T47D (cell line): ENCODE data around the gene EXOC3.
"Not testable (repeated sequence)": the region's sequence is repeated elsewhere in the genome, so short reads cannot be mapped to it uniquely, and the experiment has no call there.

Experiments
- DNase-seq, 2 experiments: peaks; one replicate each; pipeline versions ENCODE4 v3.0.0 to v3.0.0-alpha.2; 2011 to 2012; ENCODE audit warnings: low read depth in 1 of 2, low spot score in 1 of 2
- JUND ChIP-seq: IDR thresholded peaks from 2 replicates; pipeline ENCODE4 v1.6.1; 2012; ENCODE audit warnings: low read depth
- in situ Hi-C: cut with HindIII; loops from 2 replicates; pipeline ENCODE4 v1.10.0; 2016; ENCODE audit warnings: low sequenced_read_pairs, low pct_unique_long_range_greater_than_20kb

Gene EXOC3

DNA sequence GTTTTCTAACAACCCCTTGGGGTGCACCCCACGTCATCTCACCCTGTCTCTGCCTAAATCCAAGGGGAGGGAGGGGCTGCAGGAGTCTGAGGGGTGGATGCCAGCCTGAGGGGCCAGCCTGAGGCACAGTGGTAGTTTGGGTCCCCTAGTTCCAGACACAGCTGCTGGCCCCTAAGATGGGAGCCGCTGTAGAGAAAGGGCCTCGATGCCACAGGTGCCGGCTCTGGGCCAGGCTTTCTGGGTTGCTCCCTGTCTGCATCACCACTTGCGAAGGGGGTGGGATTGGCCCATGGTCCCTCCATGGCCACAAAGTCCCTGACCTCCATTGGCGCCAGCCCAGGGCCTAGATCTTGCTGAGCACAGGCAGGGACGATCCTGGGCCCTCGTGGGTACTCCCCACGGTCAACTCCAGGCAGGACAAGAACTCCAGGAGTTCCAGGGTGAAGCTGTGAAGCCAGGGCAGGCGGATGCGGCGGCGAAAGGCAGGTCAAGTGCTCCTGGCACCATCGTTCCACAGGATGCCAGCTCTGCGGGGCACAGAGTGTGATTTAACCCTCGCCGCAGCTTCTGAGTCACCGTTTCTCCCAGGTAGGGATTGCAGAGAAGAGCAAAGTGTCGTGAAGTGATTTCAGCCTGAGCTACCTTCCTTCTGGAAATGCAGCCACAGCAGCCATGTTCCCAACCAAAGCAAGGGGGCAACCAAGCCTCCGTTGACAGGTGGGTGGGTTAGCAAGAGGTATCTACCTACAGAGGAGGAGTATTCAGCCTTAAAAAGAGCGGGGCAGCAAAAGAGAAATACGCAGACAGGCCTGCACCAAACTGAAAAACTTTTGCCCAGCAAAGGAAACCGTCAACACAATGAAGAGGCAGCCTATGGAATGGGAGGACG lies 41.6 kb upstream of the EXOC3 start:
- in situ Hi-C loops = no loop called here
- TF ChIP-seq JUND = no peak
- DNase-seq = no peak

DNA sequence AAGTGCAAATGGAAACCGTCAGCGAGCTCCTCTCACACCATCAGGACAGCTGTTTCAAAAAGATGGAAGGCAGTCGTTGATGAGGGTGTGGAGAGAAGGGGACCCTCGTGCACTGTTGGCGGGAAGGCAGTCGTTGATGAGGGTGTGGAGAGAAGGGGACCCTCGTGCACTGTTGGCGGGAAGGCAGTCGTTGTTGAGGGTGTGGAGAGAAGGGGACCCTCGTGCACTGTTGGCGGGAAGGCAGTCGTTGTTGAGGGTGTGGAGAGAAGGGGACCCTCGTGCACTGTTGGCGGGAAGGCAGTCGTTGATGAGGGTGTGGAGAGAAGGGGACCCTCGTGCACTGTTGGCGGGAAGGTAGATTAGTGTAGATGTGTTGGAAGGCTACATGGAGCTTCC lies 40.8 kb upstream of the EXOC3 start:
- in situ Hi-C loops, DNase-seq: not testable (repeated sequence)

DNA sequence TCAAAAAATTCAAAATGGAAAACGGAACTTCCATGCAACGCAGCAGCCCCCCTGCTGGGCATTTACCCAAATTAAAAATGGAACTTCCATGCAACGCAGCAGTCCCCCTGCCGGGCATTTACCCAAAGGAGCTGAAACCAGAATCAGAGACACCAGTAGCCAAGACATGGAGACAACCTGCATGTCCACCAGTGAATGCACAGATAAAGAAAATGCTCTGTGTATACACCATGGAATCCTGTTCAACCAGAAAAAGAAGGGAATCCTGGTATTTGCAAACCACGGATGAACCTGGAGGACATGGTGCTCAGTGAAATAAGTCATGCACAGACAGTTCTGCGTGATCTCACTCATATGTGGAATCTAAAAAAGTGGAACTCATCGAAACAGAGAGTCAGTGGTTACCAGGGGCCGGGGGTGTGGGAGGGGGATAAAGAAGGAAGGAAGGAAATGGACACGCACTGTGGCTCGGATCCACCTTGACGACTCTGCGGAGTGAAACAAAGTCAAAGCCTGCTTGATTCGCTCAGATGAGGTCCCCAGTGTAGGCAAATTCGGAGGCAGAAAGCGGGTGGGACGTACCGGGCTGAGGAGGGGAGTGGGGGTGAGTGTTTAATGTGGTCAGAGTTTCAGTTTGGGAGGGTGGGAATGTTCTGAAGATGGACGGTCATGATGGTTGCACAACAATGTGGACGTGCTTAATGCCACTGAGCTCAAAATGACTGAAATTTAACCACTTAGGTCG lies 40.2 kb upstream of the EXOC3 start:
- no peak for TF ChIP-seq JUND
- peak in 1 of 2 experiments; percentile 74 for DNase-seq
- in situ Hi-C loops = no loop called here

DNA sequence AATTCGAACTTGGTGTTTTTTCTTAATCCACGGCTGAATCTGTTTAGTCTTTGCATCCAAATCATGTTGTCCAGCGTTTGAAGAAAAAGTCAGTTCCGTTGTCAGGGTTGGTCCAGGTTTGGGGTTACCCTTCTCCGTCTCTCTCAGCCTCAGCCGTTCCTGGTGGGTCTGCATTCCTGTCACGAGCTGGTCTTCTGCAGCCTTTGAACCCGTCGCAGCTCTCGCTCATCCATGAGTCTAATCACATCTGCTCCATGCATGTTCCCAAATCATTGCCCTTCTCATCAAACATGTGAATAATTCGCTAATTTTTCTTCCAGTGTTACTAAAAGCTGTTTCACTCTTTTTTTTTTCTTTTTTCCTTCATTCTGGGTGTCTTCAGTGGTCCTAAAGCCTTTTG lies 39.0 kb upstream of the EXOC3 start:
- no peak for TF ChIP-seq JUND
- DNase-seq = no peak
- in situ Hi-C loops = no loop called here

DNA sequence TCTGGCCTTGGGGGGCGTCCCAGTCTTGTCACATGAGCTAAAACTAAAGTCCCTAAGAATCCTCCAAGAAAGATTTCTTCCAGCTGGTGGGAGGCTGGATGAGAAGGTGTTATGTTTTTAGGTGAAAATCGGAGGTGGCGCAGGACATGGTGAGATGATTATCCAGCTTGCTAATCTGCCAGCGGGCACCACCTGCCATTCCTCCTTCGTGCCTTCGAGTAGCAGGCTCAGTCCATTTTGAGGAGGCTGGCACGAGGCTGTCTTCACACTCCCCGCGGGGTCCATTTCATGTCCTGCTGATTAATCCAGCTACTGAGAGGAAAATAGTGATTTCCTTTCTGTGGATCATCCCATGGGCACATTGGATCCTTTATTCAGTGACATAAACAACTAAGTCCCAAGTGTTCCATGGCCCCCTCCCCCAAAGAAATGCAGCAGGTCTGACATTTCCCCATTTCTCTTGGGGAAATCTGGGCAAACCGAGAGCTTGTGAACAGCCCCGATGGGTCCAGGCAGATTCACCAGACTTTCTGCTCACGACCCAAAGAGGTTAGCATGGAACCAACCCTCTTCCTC lies 38.2 kb upstream of the EXOC3 start:
- no peak for DNase-seq
- in situ Hi-C loops = no loop called here
- TF ChIP-seq JUND = no peak

DNA sequence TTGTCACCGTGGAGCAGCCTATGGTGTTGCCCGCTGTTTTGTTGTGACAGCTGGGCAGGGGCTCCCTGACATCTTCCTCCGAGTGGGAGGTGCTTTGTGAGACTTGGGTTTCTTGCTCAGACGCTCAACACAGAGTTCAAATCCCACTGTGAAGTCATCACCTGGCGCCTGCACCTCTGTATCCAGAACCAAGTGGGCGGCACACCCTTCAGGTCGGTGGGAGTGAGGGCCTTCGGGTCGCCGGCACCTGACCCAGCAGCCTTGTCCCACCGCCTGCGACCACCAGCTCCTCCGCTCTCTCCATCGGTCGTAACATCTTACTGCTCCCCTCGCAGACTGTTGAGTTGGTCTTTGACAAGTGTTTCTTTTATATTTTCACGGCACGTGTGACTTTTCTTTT lies 37.6 kb upstream of the EXOC3 start:
- no peak for DNase-seq
- TF ChIP-seq JUND = no peak
- in situ Hi-C loops = no loop called here

DNA sequence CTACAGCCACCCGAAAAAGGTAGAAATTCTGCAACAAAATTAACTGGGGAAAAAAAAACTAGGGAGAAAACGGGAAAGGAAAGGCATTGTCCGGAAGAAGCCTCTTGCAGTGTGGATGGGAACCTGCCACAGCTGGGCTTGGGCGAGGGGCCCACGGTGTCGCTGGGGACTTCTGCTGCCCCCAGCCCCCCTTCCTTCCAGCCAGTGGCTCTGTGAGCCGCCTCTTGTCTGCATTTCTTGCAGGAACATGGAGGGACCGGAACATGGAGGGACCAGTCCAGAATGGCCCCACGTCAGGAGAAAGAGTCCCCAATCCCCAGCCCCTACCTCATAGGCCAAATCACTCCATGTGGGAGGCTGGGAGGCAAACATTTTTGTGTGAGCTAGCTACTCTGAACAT lies 36.9 kb upstream of the EXOC3 start:
- DNase-seq = no peak
- in situ Hi-C loops = no loop called here
- no peak for TF ChIP-seq JUND

DNA sequence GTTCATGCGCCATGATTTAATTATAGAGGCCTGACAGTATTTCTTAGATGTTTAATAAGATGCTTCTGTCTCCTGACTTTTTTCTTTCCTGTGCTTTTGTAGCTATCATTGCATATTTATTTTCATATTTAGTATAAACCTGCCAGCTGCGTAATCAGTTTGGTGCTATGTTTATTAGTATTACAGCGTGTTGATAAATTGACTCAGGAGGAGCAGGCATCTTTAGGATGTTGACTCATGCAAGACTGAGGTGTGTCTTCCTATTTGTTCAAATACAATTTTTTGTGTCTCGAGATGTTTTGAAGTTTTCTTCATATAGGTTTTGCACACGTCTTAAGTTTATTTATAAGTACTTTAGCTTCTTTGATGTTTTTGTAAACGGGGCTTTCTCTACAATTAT lies 35.9 kb upstream of the EXOC3 start:
- in situ Hi-C loops = no loop called here
- TF ChIP-seq JUND = no peak
- DNase-seq = no peak

DNA sequence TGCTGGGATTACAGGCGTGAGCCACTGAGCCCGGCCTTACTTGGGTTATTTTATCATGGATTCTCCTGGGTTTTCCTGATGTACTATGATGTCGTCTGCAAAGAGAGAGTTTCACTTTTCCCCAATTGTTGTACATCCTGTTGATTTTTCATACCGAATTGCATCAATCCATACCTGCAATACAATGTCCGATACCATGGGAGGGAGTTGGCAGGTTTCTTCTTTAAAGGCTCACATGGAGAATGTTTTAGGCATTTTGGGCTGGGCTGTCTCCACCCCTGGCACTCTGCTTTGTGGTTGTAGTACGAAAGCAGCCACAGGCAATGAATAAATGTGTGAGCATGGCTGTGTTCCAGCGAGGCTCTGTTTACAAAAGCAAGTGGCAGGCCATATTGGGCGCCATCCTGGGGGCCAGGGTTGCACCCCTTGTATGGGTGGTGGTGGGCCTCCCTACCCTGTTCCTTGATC lies 35.1 kb upstream of the EXOC3 start:
- in situ Hi-C loops = no loop called here
- DNase-seq = peak in 1 of 2 experiments; percentile 58
- TF ChIP-seq JUND = no peak

DNA sequence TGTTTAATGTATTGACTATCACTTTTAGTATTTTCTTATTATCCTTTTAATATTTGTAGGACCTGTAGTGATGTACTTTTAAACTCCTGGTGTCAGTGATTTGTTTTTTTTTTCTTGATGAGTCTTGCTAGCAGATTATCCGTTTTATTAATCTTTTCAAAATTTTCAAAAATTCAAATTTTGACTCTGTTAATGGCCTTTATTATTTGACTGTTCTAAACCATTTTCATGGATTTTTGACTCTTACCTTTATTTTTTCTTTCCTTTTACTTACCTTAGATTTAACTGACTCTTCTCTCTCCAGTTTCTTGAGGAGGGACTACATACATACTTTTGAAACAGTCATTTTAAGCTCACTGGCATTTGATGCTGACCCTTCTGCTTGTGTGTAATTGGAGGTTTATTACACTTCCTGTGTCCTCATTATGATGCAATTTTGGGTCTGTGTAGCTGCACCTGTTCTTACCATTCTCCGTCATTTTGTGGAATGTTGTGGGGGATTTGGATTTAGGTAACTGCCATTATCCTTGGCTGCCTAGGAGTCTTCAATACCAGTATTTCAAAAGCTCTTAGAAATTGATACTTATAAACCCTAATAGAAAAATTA lies 32.0 kb upstream of the EXOC3 start:
- in situ Hi-C loops = no loop called here
- DNase-seq = no peak

DNA sequence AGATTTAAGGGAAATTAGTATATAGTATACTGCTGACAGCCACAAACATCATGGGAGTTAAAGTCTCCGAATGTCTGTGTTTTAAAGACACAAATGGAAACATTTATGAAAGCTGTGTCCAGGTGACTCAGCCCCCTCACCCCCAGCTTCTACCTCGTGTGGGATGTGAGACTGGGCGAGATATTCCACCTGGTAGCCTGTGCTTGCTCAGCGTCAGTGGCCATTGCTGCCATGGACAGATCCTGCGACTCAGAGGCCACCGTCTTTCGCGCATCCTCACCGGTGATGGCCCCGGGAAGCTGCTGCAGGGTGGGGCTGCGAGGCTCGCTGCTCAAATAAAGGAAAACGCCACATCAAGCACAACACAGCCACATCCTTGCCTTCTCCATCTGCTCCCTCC lies 31.2 kb upstream of the EXOC3 start:
- DNase-seq = no peak
- no peak for TF ChIP-seq JUND
- in situ Hi-C loops = no loop called here

More for the DNA sequence above, 32.0 kb upstream of the EXOC3 start:
- TF ChIP-seq JUND = no peak

DNA sequence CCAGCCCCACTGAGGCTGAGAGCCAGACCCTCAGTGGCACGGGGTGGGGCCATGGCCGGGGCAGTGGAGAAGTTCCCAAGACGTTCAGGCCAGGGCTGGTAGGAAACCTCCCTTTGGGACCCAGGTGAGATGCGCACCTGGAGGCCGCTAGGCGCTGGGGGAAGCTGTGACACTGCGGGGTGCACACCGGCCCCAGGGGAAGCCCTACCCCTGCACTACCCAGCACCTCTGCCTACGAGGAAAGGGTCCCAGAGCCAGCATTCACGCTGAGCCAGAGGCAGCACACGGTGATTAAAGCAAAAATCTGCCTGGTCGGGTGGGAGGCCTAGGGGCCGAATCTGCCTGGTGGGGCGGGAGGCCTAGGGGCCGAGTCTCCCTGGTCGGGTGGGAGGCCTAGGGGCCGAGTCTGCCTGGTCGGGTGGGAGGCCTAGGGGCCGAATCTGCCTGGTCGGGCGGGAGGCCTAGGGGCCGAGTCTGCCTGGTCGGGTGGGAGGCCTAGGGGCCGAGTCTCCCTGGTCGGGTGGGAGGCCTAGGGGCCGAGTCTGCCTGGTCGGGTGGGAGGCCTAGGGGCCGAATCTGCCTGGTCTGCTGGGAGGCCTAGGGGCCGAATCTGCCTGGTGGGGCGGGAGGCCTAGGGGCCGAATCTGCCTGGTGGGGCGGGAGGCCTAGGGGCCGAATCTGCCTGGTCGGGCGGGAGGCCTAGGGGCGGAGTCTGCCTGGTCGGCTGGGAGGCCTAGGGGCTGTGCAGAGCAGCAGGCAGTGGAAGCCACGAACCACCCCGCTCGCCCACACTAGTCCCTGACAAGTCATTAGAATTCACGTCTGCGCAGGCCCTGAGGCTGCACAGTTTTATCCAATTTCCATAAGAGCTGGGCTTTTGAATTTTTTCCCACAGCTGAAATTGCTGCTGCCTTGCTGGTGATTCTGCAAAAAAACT lies 27.7 kb upstream of the EXOC3 start:
- in situ Hi-C loops, DNase-seq: not testable (repeated sequence)
